Panc1 (cell line): ENCODE measurements around the gene PRKG1. TPM values are rescaled to one million over a fixed set of nuclear protein-coding genes. Genes with fewer than 3 reads are reported as not detected.

ENCODE experiments used
- ATAC-seq: fragments of 200-7000 bp; cut with Tn5 transposase; 2 replicates; pipeline ENCODE4 v1.9.1; 2020; ENCODE audit warnings: mild to moderate bottlenecking, moderate library complexity
- BruUV-seq: library from RNA; stranded (reverse); fragments of 400-500 nt; replicated peaks from 2 replicates; lab custom pipeline; 2021; lab: Mats Ljungman, UMichigan
- CTCF ChIA-PET: fragments of 300-600 bp; sonication (Branson Sonifier 250); formaldehyde crosslinking; loops from one replicate; lab custom pipeline; 2022; ENCODE audit warnings: antibody characterized with exemption; lab: Charles Lee
- POLR2A ChIA-PET: fragments of 300-600 bp; sonication (Branson Sonifier 250); formaldehyde crosslinking; loops from one replicate; lab custom pipeline; 2022; ENCODE audit warnings: antibody characterized with exemption; lab: Charles Lee
- DNase-seq: peaks from one replicate; pipeline ENCODE4 v3.0.0-alpha.2; 2010; ENCODE audit warnings: low read depth, low spot score
- H3K27ac ChIP-seq: 2 replicates; pipeline ENCODE4 v1.5.1; 2011; ENCODE audit warnings: mild to moderate bottlenecking, low read length, inconsistent platforms
- H3K27me3 ChIP-seq: fragments of 200-500 bp; sonication (Bioruptor generic); 2 replicates; pipeline ENCODE4 v1.6.0; 2014; ENCODE audit warnings: low read length, inconsistent platforms; ENCODE audit not compliant: control insufficient read depth, insufficient read depth
- H3K36me3 ChIP-seq: fragments of 200-500 bp; sonication (Bioruptor generic); 2 replicates; pipeline ENCODE4 v1.5.1; 2014; ENCODE audit warnings: inconsistent platforms, mild to moderate bottlenecking, low read length, moderate library complexity; ENCODE audit not compliant: control insufficient read depth, insufficient read depth
- H3K4me1 ChIP-seq: 2 replicates; pipeline ENCODE4 v1.5.1; 2011; ENCODE audit warnings: inconsistent platforms, mild to moderate bottlenecking, low read length, moderate library complexity; ENCODE audit not compliant: control insufficient read depth, insufficient read depth
- H3K4me3 ChIP-seq, 2 experiments: 2 replicates each; pipeline ENCODE4 v1.5.1; 2011 to 2012; ENCODE audit warnings: low read depth in 2 of 2, low read length in 2 of 2, mild to moderate bottlenecking in 2 of 2, inconsistent platforms in 1 of 2, moderate library complexity in 1 of 2
- H3K9me3 ChIP-seq: fragments of 200-500 bp; sonication (Bioruptor generic); 2 replicates; pipeline ENCODE4 v1.5.1; 2014; ENCODE audit warnings: low read depth, mild to moderate bottlenecking, inconsistent platforms, low read length, moderate library complexity; ENCODE audit not compliant: control insufficient read depth, insufficient read depth
- POLR2AphosphoS5 ChIP-seq: IDR thresholded peaks from 2 replicates; pipeline ENCODE4 v1.6.1; 2012; ENCODE audit warnings: mild to moderate bottlenecking, low read depth, low read length, moderate library complexity
- SIN3A ChIP-seq: IDR thresholded peaks from 2 replicates; pipeline ENCODE4 v1.6.1; 2012; ENCODE audit warnings: low read depth, mild to moderate bottlenecking, low read length, moderate library complexity, borderline replicate concordance; ENCODE audit not compliant: insufficient read depth
- TCF7L2 ChIP-seq: IDR thresholded peaks from 2 replicates; pipeline ENCODE4 v1.6.1; 2011; ENCODE audit warnings: mild to moderate bottlenecking, low read depth, low read length, inconsistent platforms
- in situ Hi-C: cut with HindIII; loops from 2 replicates; pipeline ENCODE4 v1.10.0; 2016; ENCODE audit warnings: low sequenced_read_pairs, low pct_unique_long_range_greater_than_20kb
- intact Hi-C: fragments of 100-400 bp; cut with micrococcal nuclease; formaldehyde crosslinking; loops from one replicate; pipeline ENCODE4 v1.10.0; 2022; ENCODE audit not compliant: unreplicated experiment
- total RNA-seq: library from RNA; stranded (reverse); gene quantifications from one replicate; pipeline ENCODE4 v1.2.1, GENCODE V29; 2021; ENCODE audit not compliant: unreplicated experiment
- TF ChIP-seq, protein P1 (sequence below): fragments of 450-650 bp; IDR thresholded peaks from 2 replicates; pipeline ENCODE4 v1.5.1; 2017; ENCODE audit warnings: mild to moderate bottlenecking
- TF ChIP-seq, protein P2 (sequence below), 2 experiments: IDR thresholded peaks; 2 replicates each; pipeline ENCODE4 v1.6.1; 2011 to 2012; ENCODE audit warnings: low read depth in 2 of 2, control low read depth in 1 of 2, low read length in 1 of 2, mild to moderate bottlenecking in 1 of 2, moderate library complexity in 1 of 2; ENCODE audit not compliant: insufficient read depth in 1 of 2

PRKG1 gene
- total RNA-seq, 1 experiment from 2014 or later, result 0.92 TPM

DNA sequence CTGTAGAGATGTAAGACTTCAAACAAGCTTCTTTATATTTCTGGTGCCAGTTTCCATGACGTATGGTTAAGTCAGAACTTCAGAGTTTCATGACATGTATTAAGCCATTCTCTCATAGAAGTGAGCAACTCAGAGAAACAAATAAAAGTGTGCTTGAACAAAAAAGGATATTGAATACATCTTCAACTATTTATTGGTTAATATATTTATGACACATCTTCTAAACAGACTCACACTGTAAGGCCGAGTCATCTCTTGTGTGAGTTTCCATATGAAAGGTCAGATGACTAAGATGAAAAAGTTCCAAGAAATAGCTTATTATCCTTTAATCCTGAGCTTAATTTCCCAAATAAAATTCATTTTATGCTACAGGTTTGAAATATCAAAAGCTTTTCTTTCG, 730.6 kb downstream of the PRKG1 start:
- DNase-seq (no peak), ATAC-seq (no peak)
- H3K36me3 ChIP-seq, result no peaks in the 10 kb centered on the region
- intact Hi-C loops (no loop called here), in situ Hi-C loops (no loop called here)
- TF ChIP-seq POLR2AphosphoS5, result no peak
- TF ChIP-seq SIN3A, result no peak
- TF ChIP-seq, protein P1, sequence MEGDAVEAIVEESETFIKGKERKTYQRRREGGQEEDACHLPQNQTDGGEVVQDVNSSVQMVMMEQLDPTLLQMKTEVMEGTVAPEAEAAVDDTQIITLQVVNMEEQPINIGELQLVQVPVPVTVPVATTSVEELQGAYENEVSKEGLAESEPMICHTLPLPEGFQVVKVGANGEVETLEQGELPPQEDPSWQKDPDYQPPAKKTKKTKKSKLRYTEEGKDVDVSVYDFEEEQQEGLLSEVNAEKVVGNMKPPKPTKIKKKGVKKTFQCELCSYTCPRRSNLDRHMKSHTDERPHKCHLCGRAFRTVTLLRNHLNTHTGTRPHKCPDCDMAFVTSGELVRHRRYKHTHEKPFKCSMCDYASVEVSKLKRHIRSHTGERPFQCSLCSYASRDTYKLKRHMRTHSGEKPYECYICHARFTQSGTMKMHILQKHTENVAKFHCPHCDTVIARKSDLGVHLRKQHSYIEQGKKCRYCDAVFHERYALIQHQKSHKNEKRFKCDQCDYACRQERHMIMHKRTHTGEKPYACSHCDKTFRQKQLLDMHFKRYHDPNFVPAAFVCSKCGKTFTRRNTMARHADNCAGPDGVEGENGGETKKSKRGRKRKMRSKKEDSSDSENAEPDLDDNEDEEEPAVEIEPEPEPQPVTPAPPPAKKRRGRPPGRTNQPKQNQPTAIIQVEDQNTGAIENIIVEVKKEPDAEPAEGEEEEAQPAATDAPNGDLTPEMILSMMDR, result no peak
- TF ChIP-seq TCF7L2, result no peak
- no peak overlapping the region for H3K27ac ChIP-seq
- no peaks in the 10 kb centered on the region for H3K4me1 ChIP-seq
- BruUV-seq, result no TSS peak
- H3K9me3 ChIP-seq, result no peaks in the 10 kb centered on the region
- no peak overlapping the region for H3K4me3 ChIP-seq
- POLR2A ChIA-PET, result no interaction called here
- CTCF ChIA-PET, result no interaction called here
- H3K27me3 ChIP-seq, result no peaks in the 10 kb centered on the region; the same call in 1 of the 2 replicates

DNA sequence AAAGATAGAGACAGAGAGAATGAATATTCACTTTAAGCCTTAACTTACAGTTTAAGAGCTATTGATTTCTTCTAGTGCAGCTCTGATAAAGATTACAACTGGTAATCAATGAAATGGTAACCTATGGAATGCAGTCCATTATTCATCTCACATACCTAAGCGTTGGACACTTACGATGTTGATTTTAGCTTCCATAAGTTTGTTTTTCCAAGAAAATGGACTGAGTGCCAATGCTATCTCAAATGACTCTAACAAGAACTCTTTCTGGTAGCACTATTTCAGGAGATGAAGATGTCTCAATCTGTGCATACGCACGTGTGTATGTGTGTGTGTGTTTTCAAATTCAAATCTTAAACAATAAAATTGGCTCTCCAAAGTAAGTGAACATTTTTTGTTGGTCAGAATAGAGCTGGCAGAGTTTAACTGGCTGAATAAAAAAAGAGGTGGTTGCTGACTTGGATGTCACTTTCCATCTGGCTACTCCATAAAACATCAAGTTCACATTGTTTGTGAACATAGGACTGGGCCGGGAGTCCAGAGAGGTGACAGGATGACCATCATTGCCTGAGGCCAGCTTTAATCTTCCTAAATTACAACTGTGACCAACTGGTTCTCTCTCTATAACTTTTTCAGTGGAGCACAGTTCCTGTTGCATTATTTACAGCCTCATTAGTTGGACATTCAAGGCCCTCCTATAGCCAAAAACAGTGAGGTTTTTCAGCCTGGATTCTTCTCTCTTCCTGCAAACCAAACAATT, 732.0 kb downstream of the PRKG1 start:
- H3K27me3 ChIP-seq, result no peaks in the 10 kb centered on the region; the same call in 1 of the 2 replicates
- in situ Hi-C loops (no loop called here), intact Hi-C loops (no loop called here)
- no peaks in the 10 kb centered on the region for H3K4me1 ChIP-seq
- ChIA-PET CTCF (no interaction called here), POLR2A (no interaction called here)
- DNase-seq, result no peak
- no peak overlapping the region for H3K4me3 ChIP-seq
- H3K9me3 ChIP-seq, result no peaks in the 10 kb centered on the region
- no TSS peak for BruUV-seq
- no peak for ATAC-seq
- H3K27ac ChIP-seq, result no peak overlapping the region
- no peak for TF ChIP-seq TCF7L2
- TF ChIP-seq, protein P1, result no peak
- no peak for TF ChIP-seq SIN3A
- no peak for TF ChIP-seq POLR2AphosphoS5
- TF ChIP-seq, protein P2, sequence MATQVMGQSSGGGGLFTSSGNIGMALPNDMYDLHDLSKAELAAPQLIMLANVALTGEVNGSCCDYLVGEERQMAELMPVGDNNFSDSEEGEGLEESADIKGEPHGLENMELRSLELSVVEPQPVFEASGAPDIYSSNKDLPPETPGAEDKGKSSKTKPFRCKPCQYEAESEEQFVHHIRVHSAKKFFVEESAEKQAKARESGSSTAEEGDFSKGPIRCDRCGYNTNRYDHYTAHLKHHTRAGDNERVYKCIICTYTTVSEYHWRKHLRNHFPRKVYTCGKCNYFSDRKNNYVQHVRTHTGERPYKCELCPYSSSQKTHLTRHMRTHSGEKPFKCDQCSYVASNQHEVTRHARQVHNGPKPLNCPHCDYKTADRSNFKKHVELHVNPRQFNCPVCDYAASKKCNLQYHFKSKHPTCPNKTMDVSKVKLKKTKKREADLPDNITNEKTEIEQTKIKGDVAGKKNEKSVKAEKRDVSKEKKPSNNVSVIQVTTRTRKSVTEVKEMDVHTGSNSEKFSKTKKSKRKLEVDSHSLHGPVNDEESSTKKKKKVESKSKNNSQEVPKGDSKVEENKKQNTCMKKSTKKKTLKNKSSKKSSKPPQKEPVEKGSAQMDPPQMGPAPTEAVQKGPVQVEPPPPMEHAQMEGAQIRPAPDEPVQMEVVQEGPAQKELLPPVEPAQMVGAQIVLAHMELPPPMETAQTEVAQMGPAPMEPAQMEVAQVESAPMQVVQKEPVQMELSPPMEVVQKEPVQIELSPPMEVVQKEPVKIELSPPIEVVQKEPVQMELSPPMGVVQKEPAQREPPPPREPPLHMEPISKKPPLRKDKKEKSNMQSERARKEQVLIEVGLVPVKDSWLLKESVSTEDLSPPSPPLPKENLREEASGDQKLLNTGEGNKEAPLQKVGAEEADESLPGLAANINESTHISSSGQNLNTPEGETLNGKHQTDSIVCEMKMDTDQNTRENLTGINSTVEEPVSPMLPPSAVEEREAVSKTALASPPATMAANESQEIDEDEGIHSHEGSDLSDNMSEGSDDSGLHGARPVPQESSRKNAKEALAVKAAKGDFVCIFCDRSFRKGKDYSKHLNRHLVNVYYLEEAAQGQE (IDR thresholded peaks at IDR 0.05; ENCODE audit: insufficient read depth in 1 of 2, low read depth in 2 of 2, low read length in 1 of 2), result no peak
- H3K36me3 ChIP-seq, result no peaks in the 10 kb centered on the region
